Activated effector memory CD4-positive, alpha-beta T cell treated with Interleukin-2 at 50 U/mL for 16 hours (primary cell): ENCODE data around the gene GALNT10.

Source experiments
- DNase-seq: peaks from one replicate; pipeline ENCODE4 v3.0.0-alpha.2; 2020

GALNT10 gene

DNA sequence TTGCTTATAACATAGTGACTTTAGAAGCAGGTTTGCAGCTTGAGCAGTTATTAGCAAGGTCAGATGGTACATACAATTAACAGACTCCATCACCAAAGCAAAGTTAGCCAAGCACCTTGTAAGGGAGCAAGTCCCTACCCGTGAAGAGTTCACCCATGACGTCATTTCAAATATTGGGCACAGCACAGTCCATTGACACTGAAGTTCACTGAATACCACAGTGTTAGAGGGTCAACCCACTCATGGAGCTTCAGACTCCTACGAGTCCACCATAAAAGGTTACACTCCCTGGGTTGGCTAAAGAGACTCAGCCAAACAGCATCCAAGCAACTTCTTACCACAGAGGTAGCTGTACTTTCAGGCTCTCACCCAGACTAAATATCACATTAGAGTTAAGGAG, 77.5 kb downstream of the GALNT10 start:
- no peak for DNase-seq

DNA sequence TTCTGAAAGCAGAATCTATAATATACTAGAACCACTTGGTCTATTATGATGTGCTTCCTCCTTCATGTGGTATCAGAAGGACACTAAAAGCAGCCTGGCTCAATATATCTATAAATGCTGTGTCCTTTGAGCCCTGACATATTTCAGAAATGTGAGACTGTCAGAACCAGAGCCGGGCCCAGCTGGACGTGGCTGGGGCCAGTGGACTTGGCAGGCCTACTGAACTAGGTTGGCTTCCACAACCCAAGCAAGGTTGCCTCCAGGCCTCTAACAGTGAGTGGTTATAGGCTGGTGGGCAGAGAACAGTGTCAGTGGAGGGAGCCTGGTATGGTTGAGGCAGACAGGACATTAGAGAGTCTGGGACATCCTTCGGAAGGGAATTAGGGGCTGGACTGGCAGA, 78.9 kb downstream of the GALNT10 start:
- no peak for DNase-seq

DNA sequence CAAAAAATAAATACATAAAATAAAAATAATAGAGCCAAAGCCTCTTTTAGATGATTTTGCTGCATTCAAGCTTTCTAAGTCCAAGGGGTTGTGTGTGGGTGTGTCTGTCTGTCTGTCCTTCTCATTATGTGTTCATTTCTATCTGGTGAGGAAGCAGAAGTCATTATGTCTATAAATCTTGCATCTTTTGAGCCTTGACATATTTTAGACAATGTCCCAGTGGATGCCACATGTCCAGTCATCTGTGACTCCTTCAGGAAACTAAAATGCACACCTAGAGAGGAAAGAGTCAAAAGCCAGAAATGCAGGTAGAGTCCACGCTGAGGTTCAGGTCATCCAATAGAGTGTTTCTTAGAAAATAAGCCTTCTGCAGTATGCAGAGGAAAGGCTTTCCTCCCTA, 80.9 kb downstream of the GALNT10 start:
- DNase-seq = no peak

DNA sequence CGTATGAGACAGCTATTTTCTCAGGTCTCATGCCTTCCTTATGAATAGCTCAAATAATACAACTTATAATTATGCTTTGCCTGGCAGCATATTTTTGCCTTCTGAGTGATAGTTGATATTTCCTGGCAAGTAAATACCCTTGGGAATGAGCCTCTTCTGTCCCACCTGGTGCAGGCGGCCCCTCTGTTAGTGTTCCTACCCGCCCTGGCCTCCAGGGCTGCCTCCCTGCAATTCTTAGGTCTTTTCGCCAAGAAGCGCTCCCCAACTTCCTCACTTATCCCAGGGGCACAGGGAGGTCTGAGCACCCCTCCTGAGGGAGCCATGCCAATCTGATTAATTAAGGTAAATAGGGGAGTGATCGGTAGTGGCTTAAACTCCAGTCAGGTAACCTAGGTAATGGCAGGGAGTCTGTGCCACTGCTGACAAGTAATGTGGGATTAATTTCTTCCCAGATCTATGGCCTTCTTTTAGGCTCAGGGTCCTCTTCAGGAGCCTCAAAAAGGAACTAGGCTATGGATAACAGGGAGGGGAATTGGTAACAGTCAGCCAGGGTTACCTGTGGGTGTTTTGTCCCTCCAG, 81.5 kb downstream of the GALNT10 start:
- no peak for DNase-seq

DNA sequence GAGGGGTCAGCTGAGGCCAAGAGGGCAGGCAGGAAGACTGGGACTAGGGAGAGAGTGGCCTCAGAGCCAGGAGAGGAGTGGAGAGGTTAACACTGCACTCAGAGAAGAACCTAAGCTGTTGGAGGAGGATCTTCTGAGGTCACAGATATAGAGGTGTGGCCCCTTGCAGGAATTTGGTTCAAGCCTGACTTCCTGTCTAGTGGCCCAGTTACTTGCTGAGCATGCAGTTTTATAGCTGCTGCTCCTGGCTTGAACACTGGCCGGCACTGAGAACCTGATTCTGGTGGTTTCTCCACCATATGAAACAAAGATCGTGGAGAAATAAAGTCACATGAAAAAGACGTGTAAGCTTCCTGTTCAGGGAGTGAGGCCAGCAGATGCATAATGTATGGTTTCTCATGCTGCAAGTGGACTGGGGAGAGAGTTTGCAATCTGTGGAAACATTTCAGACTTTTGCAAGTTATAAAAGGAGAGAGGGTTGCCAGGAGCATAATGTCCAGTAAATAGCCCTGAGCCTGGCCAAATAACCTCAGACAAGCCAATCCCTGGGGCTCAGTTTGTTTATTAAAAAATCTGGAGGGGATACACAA, 82.6 kb downstream of the GALNT10 start:
- DNase-seq = no peak

DNA sequence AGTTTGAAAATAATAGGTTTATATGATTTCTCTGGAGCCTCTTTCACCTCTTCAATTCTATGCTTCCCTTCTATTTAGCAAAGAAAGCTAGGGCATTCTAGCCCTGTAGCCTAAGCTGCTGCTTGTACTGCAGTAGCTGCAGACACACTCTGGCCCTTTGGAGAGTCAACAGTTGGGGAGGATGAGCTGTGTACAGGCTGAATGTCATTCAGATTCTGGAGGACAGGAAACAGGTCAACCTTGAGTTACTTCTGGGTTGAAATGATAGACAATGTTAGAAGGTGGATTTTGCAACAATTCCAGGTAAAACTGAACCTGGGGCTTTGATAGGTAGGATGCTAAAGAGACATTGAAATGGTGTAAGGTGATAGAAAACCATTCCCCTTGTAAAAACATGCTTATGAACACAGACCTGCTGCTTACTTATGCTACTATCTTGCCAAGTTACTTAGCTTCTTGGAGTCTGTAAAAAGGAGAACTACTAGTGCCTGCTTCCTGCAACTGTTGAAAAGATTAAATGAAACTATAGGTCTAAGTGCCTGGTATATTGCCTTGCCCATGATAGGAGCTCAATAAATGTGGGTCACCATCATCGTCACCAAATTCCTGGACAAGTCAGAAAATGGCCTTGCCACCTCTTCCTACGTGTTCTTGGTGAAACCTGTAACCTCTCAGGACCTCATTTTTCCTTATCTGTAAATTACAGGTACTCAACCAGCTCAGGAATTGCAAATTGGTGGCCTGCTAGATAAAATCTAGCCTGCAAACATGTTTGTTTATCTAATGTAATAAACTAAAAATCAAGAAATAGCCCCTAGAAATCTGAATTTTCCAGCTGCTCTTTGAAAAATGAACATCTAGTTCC, 83.7 kb downstream of the GALNT10 start:
- no peak for DNase-seq

DNA sequence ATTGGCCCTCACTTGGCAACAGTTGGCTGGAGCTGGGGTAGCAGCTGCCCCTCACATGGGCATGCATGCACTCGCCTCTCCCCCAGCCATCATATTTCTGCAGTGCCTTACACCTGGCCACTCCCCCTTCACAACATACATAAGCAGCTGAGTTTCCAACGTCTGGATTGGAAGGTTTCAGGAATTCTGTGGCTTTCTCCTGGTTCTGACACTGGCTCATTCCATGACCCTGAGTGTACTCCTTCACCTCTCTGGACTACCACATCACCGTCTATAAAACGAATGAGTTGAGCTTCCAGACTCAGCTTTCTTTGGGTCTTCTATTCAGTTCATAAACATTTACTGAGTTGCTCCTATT, 84.3 kb downstream of the GALNT10 start:
- DNase-seq = no peak

DNA sequence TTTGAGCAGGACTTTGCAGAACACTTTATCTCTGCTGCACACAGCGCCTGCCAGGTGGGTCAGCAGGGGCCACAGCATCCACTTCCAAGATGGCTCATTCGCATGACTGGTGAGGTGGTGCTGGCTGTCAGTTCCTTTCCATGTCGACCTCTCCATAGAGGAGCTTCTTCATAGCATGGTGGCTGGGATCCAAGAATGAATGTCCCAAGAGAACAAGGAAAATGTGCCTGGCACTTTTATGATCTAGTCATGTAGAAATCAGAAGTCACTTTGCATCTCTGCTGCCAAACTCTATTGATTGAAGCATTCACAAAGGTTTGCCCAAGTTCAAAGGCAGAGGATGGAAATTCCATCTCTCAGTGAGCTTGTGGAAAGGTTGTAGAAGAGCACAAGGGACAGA, 85.0 kb downstream of the GALNT10 start:
- no peak for DNase-seq

DNA sequence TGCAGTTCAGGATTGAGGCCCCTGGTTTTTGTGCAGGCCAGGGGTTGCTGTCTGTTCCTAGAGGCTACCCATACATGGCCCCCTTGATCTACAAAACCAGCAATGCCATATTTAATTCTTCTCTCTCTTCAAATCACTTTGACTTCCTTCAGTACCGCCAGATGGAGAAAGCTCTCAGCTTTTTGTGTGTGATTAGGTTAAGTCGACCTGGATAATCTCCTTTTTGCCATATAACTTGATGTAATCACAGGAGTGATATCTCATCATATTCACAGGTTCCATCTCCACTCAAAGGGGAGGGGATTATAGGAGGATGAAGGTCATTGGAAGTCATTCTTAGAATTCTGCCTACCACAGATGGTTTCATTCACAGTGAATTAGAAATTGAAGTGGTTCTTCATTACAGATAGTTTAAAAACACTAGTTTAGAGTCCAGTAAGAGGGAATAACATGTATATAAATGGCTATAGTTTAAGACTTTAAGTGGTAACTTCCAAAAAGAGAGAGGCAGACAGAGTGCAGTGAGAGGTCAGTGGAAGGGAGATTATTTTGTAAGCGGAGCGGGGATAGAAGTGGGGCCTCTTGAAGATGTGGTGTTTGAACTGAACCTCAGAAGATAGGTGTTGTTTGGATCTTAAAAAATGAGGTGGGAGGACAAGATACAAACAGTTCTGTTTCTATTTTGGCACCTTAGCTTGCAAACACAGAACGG, 85.9 kb downstream of the GALNT10 start:
- no peak for DNase-seq

DNA sequence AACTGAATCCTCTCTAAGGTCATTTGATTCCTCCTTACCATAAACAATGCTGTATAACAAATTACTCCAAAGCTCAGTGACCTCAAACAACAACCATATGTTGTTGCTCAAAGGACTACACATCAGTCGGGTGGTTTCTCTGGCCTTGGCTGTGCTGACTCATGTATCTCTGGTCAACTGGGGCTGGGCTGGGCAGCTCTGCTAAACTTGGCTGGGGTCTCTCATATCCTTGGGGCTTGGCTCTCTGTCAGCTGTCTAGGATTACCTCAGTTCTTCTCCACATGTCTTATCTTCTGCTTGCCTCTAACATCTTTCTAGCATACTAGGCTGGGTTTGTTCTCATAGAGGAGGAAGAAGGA, 86.4 kb downstream of the GALNT10 start:
- no peak for DNase-seq

DNA sequence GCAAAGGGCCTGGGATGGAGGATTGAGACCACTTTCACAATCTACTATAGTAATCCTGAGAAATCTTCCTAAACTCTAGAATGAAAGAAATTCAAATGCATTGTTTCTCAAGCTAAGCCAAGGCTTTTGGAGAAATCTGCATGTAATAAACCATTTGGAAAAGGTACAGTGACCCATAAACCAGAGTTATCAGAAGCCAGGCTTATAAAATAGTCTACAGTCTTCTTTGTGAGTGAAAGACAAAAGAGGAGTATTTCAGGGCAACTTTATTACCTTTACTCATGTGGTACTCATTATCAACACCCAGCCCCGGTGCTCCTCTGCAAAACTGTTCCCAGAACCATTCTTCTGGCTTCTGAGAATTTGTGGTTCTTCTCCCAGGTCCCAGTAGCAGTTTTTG, 87.0 kb downstream of the GALNT10 start:
- DNase-seq = no peak

DNA sequence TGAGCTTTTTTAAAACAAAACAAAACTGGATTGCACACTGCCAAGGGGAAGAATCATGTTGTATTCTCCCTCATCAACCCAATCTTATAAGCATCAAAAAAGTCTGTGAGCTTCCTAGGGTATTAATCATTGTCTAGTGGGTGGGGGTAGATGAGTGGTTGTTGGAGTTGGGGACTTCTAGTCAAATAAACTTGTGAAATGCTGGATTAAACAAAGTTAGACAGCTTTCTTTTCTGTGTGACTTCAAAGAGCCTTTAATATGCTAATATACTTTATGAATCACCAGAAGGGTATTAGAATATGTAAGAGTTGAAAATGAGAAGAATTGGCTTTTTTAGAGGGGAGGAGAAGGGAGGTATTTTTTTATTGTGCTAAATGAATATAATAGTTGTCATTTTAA, 87.7 kb downstream of the GALNT10 start:
- no peak for DNase-seq

DNA sequence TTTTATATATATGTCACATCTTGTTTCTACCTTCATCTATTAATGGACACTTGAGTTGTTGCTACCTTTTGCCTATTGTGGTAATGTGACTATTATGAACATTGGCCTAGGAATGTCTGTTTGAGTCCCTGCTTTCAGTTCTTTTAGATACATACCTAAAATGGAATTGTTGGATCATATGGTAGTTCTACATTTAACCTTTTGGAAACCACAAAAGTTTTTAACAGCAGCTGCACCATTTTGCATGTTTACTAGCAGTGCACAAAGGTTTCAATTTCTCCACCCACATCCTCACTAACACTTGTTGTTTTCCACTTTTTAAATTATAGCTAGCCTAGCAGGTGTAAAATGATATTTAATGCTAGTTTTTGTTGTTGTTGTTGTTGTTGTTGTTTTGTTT, 88.4 kb downstream of the GALNT10 start:
- DNase-seq = no peak

DNA sequence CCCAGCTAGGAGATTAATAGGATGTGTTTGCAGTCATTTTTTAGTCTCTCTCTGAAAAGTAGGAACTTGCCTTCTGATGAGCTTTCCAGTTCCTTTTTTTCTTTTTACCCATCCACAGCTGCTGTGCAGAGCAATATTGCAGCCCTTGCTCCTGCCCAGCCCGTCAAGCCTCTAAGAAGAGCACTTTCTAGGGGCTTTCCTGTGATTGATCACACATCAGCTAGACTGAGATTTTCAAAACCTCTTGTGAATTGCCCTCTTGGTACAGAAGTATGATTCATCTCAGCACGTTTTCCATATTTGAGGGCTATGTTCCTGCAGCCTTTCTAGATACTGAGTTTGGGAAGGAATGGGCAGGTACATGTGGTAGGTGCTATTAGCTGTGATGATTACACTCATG, 93.9 kb downstream of the GALNT10 start:
- no peak for DNase-seq

DNA sequence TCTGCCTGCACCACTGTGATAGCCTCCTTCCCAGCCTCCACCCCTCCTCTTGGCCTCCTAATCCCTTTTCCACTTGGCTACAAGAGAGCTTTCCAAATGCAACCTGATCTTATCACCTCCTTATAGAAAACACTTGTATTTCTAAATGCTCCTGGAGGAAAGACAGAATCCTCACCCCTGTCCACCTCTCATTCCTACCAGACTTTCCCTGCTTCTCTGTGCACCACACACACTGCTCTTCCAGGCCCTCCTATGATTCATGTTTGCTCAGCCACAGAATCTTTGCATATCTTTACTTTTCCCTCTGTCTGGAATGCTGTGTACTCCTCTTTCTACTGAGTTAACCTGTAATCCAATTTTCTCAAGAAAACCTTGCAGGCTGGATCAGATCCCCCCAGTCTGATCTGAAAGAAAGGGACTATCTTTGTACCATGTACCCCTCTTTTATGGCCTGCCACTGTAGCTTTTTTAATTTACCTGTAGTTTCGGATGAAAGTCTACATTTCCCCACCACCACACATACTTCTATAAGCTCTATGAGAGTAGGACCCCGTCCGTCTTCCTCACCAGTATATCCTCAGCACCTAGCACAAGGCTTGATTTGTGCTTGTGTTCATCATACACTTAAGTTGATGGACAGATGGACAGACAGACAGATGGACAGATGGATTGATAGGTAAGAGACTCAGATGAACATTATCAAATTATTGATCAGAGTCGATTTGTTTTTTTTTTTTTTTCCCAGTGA, 95.3 kb downstream of the GALNT10 start:
- DNase-seq = no peak

DNA sequence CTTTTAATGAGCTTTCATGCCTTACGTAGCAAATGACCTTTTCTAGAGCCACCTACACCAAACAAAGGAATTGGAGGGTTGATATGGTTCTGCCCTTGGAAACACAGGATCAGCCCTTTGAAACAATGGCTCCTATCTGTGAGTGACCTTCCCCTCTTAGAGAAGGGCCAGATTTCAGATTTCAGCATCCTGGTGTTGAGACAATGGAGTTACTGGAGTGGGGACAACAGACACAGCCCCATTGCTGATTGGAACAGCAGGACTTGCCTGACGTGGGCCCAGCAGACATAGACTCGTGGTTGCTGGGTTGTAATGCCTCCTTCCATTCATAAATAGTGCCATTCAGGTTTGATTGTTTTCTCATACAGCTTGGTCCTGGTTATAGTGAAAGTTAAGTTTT, 96.0 kb downstream of the GALNT10 start:
- no peak for DNase-seq

DNA sequence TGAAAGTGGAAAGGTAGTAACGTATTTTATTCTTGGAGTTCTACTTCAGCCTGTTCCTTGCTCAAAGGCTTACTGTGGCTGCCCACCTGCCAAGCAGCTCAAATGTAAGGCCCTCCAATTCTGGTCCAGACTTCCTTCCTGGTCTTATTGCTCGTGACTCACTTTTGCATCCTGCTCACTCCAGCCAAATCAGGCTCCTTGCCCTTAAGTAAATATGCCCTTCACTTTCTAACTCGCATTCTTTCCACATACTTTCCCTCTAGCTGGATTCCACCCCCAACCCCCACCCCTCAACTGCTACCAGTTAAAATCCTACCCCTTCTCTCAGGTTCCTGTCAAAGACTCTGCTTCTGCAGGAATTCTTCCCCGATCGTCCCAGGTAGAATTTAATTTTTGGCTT, 96.6 kb downstream of the GALNT10 start:
- DNase-seq = no peak

DNA sequence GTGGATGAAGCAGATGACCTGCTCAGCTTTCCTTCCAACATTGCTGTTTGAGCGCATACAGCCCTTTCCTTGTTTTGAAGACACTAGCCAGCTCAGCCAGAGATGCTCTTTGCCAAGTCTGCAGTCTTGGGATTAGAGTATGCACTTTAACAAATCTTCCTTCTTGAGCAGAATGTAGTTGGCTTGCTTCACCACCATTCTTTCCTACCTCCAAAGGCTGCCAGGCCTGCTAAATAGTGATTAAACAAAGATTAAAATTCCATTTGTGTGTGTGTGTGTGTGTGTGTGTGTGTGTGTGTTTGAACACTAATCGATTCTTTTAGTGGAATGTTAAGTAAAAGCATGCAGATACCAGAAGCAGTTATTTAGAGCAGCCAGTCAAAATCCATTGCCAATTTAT, 97.6 kb downstream of the GALNT10 start:
- no peak for DNase-seq

DNA sequence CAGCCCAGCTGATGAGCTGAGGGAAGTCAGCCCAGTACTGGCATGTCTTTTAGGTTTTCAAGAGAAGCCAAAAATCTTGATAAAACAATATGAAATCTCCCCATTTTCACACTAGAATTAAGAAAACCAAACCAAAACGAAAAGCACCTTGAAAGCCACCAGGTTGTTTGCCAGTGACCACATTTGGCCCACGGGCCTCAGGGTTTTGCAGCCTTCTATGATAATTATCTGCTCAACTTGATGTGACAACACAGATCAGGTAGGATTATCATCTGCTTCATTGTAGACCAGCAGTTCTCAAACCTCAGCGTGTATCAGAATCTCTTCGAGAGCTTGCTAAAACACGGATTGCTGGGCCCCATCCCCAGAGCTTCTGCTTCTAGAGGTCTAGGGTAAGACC, 101.4 kb downstream of the GALNT10 start:
- DNase-seq = no peak

DNA sequence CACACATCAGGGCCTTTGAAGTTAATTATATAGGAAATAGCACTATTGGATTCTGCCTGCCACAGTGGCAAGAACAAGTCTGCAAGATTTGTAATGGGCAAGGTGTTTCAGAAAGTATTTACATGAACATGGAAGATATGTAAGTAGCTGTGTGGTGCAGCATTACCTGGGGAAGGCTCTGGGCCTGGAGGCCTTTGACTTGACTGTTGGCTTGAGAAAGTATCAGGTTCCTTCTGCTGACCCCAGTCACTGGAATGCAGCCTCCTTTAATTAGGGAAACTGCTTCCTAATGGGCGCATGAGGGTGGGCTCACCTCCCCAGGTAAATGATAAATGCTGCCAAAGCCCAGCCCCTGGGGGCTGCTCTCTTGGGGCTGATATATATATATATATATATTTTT, 102.7 kb downstream of the GALNT10 start:
- no peak for DNase-seq

DNA sequence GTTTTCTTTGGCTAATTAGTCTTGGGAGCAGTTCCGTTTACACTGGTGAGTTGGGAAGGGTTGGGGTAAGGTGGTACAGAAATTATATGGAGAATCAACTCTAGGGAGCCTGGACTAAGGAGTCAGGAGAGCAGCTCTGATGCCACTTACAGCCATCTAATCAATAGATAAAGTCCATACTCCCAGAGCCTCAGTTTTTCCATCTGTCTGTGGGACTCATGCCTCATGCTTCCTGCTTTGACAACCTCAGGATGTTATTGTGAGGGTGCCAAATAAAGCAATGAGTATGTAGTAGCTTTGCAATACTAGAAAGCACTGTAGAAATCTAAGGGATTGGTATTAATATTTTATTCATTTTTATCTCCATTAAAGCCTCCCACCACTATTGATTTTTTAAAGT, 105.0 kb downstream of the GALNT10 start:
- DNase-seq = no peak

DNA sequence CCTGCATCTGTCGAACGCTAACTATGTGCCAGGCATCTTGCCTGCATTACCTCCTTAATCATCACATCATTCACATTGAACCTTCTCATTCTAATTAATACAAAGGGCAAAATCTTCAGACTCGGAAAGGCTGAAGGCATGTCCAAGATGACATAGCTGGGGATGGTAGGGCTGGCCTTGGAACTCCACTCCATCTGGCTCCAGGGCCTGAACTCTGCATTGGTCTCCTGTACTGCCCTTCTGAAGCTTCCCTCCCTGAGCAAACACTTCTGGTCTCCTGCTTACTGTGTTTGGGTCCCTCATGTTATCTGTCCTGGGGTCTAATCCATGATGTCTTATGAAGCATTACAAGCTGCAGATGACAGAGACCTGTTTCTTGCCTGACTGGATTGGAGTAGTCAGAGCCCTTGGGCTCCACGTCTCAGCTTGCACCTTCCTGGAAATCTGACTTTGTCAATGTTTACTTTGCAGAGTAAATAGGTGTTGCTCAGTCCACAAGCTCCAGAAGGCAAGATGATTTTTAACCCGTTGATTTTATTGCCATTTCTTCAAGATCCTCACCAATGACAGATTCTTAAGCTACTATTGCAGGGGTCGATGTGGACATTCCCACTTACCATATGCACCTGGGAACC, 106.1 kb downstream of the GALNT10 start:
- no peak for DNase-seq

DNA sequence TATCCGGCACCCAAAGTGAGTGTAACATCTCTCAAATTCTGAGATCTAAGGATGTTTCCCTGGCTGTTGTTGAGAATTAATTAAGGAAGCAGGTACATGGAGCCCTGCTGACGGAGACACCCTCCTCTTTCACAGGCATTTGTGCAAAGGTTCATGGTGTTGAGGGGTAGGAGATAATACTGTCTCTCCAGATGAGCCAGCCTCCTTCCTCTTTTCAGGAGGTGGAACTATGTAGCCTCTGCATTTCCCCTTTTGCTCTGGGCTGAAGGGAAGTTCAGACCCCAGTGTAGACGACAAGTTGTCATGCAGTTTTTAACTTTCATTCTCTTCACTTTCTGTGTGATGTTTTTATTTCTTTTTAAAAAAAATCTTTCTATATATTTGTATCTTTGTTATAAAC, 107.5 kb downstream of the GALNT10 start:
- no peak for DNase-seq
